PC-3 (cell line): Measurements from ENCODE around the gene CYP46A1. TPM values are rescaled to one million over a fixed set of nuclear protein-coding genes. Genes with fewer than 3 reads are reported as not detected.

Source experiments
- ATAC-seq: fragments of 200-7000 bp; cut with Tn5 transposase; 2 replicates; pipeline ENCODE4 v1.9.1; 2020; ENCODE audit warnings: mild to moderate bottlenecking, moderate library complexity
- BruUV-seq: library from RNA; stranded (reverse); fragments of 400-500 nt; replicated peaks from 2 replicates; lab custom pipeline; 2021; lab: Mats Ljungman, UMichigan
- CTCF ChIA-PET: fragments of 300-600 bp; sonication (Branson Sonifier 250); formaldehyde crosslinking; loops from one replicate; lab custom pipeline; 2022; ENCODE audit warnings: antibody characterized with exemption; lab: Charles Lee
- POLR2A ChIA-PET: fragments of 300-600 bp; sonication (Branson Sonifier 250); formaldehyde crosslinking; loops from one replicate; lab custom pipeline; 2022; ENCODE audit warnings: antibody characterized with exemption; ENCODE audit not compliant: unreplicated experiment; lab: Charles Lee
- DNase-seq: peaks from one replicate; pipeline ENCODE4 v3.0.0-alpha.2; 2015
- H2AFZ ChIP-seq: fragments of 300-600 bp; sonication (generic); 2 replicates; pipeline ENCODE4 v1.6.0; 2016; ENCODE audit warnings: antibody characterized with exemption, low read length
- H3F3A ChIP-seq: fragments of 300-600 bp; sonication (generic); one replicate; pipeline ENCODE4 v1.6.0; 2017; ENCODE audit warnings: antibody characterized with exemption, low read length, control low read depth, mild to moderate bottlenecking; ENCODE audit not compliant: unreplicated experiment
- H3K27ac ChIP-seq: fragments of 300-600 bp; sonication (generic); 2 replicates; pipeline ENCODE4 v1.5.1; 2016; ENCODE audit warnings: mild to moderate bottlenecking, low read length
- H3K27me3 ChIP-seq: fragments of 300-600 bp; sonication (generic); 2 replicates; pipeline ENCODE4 v1.6.1; 2016; ENCODE audit warnings: low read length, mixed read lengths
- H3K36me3 ChIP-seq: fragments of 300-600 bp; sonication (generic); 2 replicates; pipeline ENCODE4 v1.6.1; 2016; ENCODE audit warnings: low read depth, mixed run types, low read length, mixed read lengths
- H3K4me1 ChIP-seq: fragments of 300-600 bp; sonication (generic); 2 replicates; pipeline ENCODE4 v1.5.1; 2016; ENCODE audit warnings: low read length; ENCODE audit not compliant: insufficient read depth
- H3K4me2 ChIP-seq: fragments of 300-600 bp; sonication (generic); 2 replicates; pipeline ENCODE4 v1.6.0; 2016; ENCODE audit warnings: low read length
- H3K4me3 ChIP-seq: fragments of 300-600 bp; sonication (generic); 2 replicates; pipeline ENCODE4 v1.5.1; 2016; ENCODE audit warnings: mild to moderate bottlenecking, low read length, mixed read lengths
- H3K79me2 ChIP-seq: fragments of 300-600 bp; sonication (generic); 2 replicates; pipeline ENCODE4 v1.6.1; 2017; ENCODE audit warnings: low read length, mixed read lengths
- H3K9ac ChIP-seq: fragments of 300-600 bp; sonication (generic); 2 replicates; pipeline ENCODE4 v1.6.0; 2016; ENCODE audit warnings: mild to moderate bottlenecking, low read length
- H3K9me2 ChIP-seq: fragments of 300-600 bp; sonication (generic); replicated peaks from 2 replicates; pipeline ENCODE4 v1.6.1; 2016; ENCODE audit warnings: mixed run types, low read length, mixed read lengths
- H3K9me3 ChIP-seq: fragments of 300-600 bp; sonication (generic); 2 replicates; pipeline ENCODE4 v1.6.1; 2016; ENCODE audit warnings: low read length, mixed read lengths
- H4K20me1 ChIP-seq: fragments of 300-600 bp; sonication (generic); 2 replicates; pipeline ENCODE4 v1.6.1; 2016; ENCODE audit warnings: low read length, mixed read lengths
- EZH2 ChIP-seq: fragments of 300-600 bp; sonication (generic); IDR thresholded peaks from one replicate; pipeline ENCODE4 v1.6.1; 2017; ENCODE audit warnings: antibody characterized with exemption, mild to moderate bottlenecking, low read length; ENCODE audit not compliant: unreplicated experiment
- EZH2phosphoT487 ChIP-seq: fragments of 300-600 bp; sonication (generic); IDR thresholded peaks from 2 replicates; pipeline ENCODE4 v1.6.1; 2018; ENCODE audit warnings: mild to moderate bottlenecking, antibody characterized with exemption, low read length, borderline replicate concordance
- intact Hi-C: fragments of 100-400 bp; cut with micrococcal nuclease; formaldehyde crosslinking; loops from 2 replicates; pipeline ENCODE4 v1.9.0; 2023
- total RNA-seq: library from RNA; depleted of rRNA; stranded (reverse); fragments of >200 nt; gene quantifications from 2 replicates; pipeline ENCODE4 v1.2.3, GENCODE V29; 2014
- TF ChIP-seq, protein P1 (sequence below): fragments of 300-600 bp; sonication (generic); conservative IDR thresholded peaks from 2 replicates; pipeline ENCODE4 v1.5.1; 2017; ENCODE audit warnings: antibody characterized with exemption, low read depth, mild to moderate bottlenecking, low read length

The CYP46A1 gene
- total RNA-seq, 1 experiment from 2014 or later, result 1.2 TPM

- H4K20me1 ChIP-seq, result no peaks in the 10 kb centered on the region
- BruUV-seq, result TSS peak; percentile 96
- peaks cover 4% of the 10 kb centered on the region; the same call in 1 of the 2 replicates for H3K4me1 ChIP-seq
These were observed 1.1 kb upstream of the CYP46A1 start for GRCh38 chr14:99682809-99683618.

GRCh38 chr14:99684410-99684934 is 374 bp downstream of the CYP46A1 start:
- Histone ChIP-seq H3K79me2 (no peaks in the 10 kb centered on the region), H3K9me3 (0 out of 2 replicates have a peak, but pooled peaks cover 2% of the 10 kb centered on the region), H3K9me2 (no peaks in the 10 kb centered on the region), H3K4me1 (peaks cover 4% of the 10 kb centered on the region; the same call in 1 of the 2 replicates), H3K27ac (no peak overlapping the region), H3K4me3 (peak overlapping the region; percentile 74), H3F3A (no peaks in the 10 kb centered on the region), H2AFZ (peak overlapping the region; percentile 78), H3K27me3 (no peaks in the 10 kb centered on the region), H4K20me1 (no peaks in the 10 kb centered on the region), H3K36me3 (no peaks in the 10 kb centered on the region), H3K9ac (peak overlapping the region; percentile 17; the same call in 1 of the 2 replicates), H3K4me2 (peak overlapping the region; percentile 82)
- DNase-seq, result no peak
- intact Hi-C loops, result no loop called here
- no TSS peak for BruUV-seq
- CTCF ChIA-PET, result interaction anchor here (0.5 to 0.6 kb wide), 2 partner anchors 202 to 213 kb away, joined by 3 read pairs; no protein-coding TSS in a partner anchor
- no peak for TF ChIP-seq EZH2phosphoT487
- TF ChIP-seq, protein P1, sequence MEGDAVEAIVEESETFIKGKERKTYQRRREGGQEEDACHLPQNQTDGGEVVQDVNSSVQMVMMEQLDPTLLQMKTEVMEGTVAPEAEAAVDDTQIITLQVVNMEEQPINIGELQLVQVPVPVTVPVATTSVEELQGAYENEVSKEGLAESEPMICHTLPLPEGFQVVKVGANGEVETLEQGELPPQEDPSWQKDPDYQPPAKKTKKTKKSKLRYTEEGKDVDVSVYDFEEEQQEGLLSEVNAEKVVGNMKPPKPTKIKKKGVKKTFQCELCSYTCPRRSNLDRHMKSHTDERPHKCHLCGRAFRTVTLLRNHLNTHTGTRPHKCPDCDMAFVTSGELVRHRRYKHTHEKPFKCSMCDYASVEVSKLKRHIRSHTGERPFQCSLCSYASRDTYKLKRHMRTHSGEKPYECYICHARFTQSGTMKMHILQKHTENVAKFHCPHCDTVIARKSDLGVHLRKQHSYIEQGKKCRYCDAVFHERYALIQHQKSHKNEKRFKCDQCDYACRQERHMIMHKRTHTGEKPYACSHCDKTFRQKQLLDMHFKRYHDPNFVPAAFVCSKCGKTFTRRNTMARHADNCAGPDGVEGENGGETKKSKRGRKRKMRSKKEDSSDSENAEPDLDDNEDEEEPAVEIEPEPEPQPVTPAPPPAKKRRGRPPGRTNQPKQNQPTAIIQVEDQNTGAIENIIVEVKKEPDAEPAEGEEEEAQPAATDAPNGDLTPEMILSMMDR, result no peak
- no peak for TF ChIP-seq EZH2
- POLR2A ChIA-PET, result interaction anchor here (0.6 to 0.9 kb wide), 6 partner anchors 15 to 388 kb away, joined by 3 to 16 read pairs (median 3); partner anchors contain the start of genes EML1 and SETD3
- peak; percentile 31 for ATAC-seq

More at GRCh38 chr14:99682809-99683618, 1.1 kb upstream of the CYP46A1 start:
- CTCF ChIA-PET, result interaction anchor here (0.6 kb wide), 1 partner anchor 145 kb away, joined by 3 read pairs; no protein-coding TSS in a partner anchor
- Histone ChIP-seq H3K36me3 (no peaks in the 10 kb centered on the region), H3K4me2 (peak overlapping the region; percentile 98), H3K4me3 (peak overlapping the region; percentile 89), H3K9me2 (no peaks in the 10 kb centered on the region), H3F3A (no peaks in the 10 kb centered on the region), H3K9ac (peak overlapping the region; percentile 94), H3K9me3 (peaks cover 11% of the 10 kb centered on the region; the same call in 1 of the 2 replicates), H2AFZ (peak overlapping the region; percentile 98), H3K27me3 (no peaks in the 10 kb centered on the region), H3K27ac (peak overlapping the region; percentile 29; the same call in 1 of the 2 replicates), H3K79me2 (no peaks in the 10 kb centered on the region)
- POLR2A ChIA-PET, result no interaction called here
- DNase-seq (peak; percentile 79), ATAC-seq (peak; percentile 60)
- TF ChIP-seq EZH2, result no peak
- TF ChIP-seq, protein P1, result peak; percentile 96
- intact Hi-C loops, result loop anchor here (1.0 kb wide), 1 partner anchor 202 kb away; no protein-coding TSS in a partner anchor
